K562 (cell line): ENCODE measurements around the gene DDX41. TPM values are rescaled to one million over a fixed set of nuclear protein-coding genes. Genes with fewer than 3 reads are reported as not detected.

Experiments
- C11orf30 ChIP-seq: fragments of 450-650 bp; IDR thresholded peaks from 2 replicates; pipeline ENCODE4 v1.6.1; 2016; ENCODE audit warnings: low read depth, mild to moderate bottlenecking
- CREBBP ChIP-seq: IDR thresholded peaks from one replicate; pipeline ENCODE4 v1.6.1; 2012; ENCODE audit warnings: low read depth, mild to moderate bottlenecking, control low read depth, inconsistent platforms, low read length
- ELF2 ChIP-seq: fragments of 250-450 bp; sonication (Bioruptor Pico); IDR thresholded peaks from 2 replicates; pipeline ENCODE4 v1.5.0; 2021; ENCODE audit warnings: mild to moderate bottlenecking
- GABPA ChIP-seq: fragments of 200-800 bp; sonication (Bioruptor generic); conservative IDR thresholded peaks from 2 replicates; pipeline ENCODE4 v1.6.1; 2016; ENCODE audit warnings: low read depth, missing genetic modification characterization, missing compliant biosample characterization
- MYC ChIP-seq, 2 experiments: fragments of 250-450 bp in 1 of 2; sonication (Bioruptor Pico) in 1 of 2; IDR thresholded peaks; 2 replicates each; pipeline versions ENCODE4 v1.5.1 to v1.6.1; 2012 to 2021; ENCODE audit warnings: low read depth in 2 of 2, borderline replicate concordance in 1 of 2, improper control_type of control experiment in 1 of 2, low read length in 1 of 2, mild to moderate bottlenecking in 1 of 2, moderate library complexity in 1 of 2
- PML ChIP-seq: IDR thresholded peaks from 2 replicates; pipeline ENCODE4 v1.6.1; 2012; ENCODE audit warnings: low read length, inconsistent platforms
- RB1 ChIP-seq: fragments of 450-650 bp; IDR thresholded peaks from 2 replicates; pipeline ENCODE4 v1.6.1; 2017; ENCODE audit warnings: low read depth, mild to moderate bottlenecking
- THRB ChIP-seq: fragments of 450-650 bp; formaldehyde crosslinking; conservative IDR thresholded peaks from 2 replicates; pipeline ENCODE4 v1.4.0; 2022; ENCODE audit warnings: mild to moderate bottlenecking, missing genetic modification characterization
- ZBTB17 ChIP-seq: fragments of 450-650 bp; formaldehyde crosslinking; IDR thresholded peaks from 2 replicates; pipeline ENCODE4 v1.4.0; 2020; ENCODE audit warnings: mild to moderate bottlenecking
- ZBTB26 ChIP-seq: fragments of 450-650 bp; formaldehyde crosslinking; IDR thresholded peaks from 2 replicates; pipeline ENCODE4 v1.4.0; 2022; ENCODE audit warnings: missing genetic modification characterization
- ZBTB40 ChIP-seq, 2 experiments: fragments of 450-650 bp in 1 of 2; sonication (generic) in 1 of 2; formaldehyde crosslinking in 1 of 2; IDR thresholded peaks; 2 replicates each; pipeline versions ENCODE4 v1.7.1 to v1.9.0; 2016 to 2022; ENCODE audit warnings: inconsistent platforms in 1 of 2, mild to moderate bottlenecking in 1 of 2, missing genetic modification reagents in 1 of 2
- ZC3H8 ChIP-seq: fragments of 450-650 bp; IDR thresholded peaks from 2 replicates; pipeline ENCODE4 v1.6.1; 2017
- ZNF639 ChIP-seq, 2 experiments: fragments of 200-800 bp in 1 of 2; sonication (Bioruptor generic) in 1 of 2; sonication (generic) in 1 of 2; formaldehyde crosslinking in 1 of 2; IDR thresholded peaks in 1 of 2; conservative IDR thresholded peaks in 1 of 2; 2 replicates each; pipeline versions ENCODE4 v1.5.0 to v1.6.1; 2016 to 2020; ENCODE audit warnings: missing compliant biosample characterization in 1 of 2, missing genetic modification characterization in 1 of 2, missing genetic modification reagents in 1 of 2
- polyA plus RNA-seq, 8 experiments: library from polyadenylated mRNA; depleted of rRNA in 4 of 8; stranded (reverse) in 5 of 8; unstranded in 3 of 8; fragments of >200 nt; fragmentation: Nextera tagmentation in 2 of 8; fragmentation: Illumina TruSeq in 1 of 8; extraction: Ambion mirVana in 2 of 8; extraction: Trizol in 1 of 8; gene quantifications; 2 replicates each; pipeline versions ENCODE4 v1.2.1 to v1.2.3, GENCODE V29; 2011 to 2014; ENCODE audit warnings: inconsistent platforms in 1 of 8, missing spikeins in 1 of 8
- total RNA-seq, 7 experiments: library from RNA; depleted of rRNA in 6 of 7; stranded (reverse); fragments of >200 nt in 6 of 7; fragmentation: Illumina TruSeq in 2 of 7; extraction: Trizol in 2 of 7; gene quantifications; 2 replicates each; pipeline versions ENCODE4 v1.2.1 to v1.2.3, GENCODE V29; 2011 to 2021; ENCODE audit warnings: low replicate concordance in 1 of 7

The DDX41 gene
- total and polyA plus RNA-seq, 9 of the 15 experiments (the other 6 are each of a cell fraction or from before 2014, with no cell fraction given) = 38.2 to 284 (median 116) TPM

GRCh38 chr5:177554474-177555111 is 37.8 kb upstream of the DDX41 start, which contains the start of gene FAM193B (continued):
- TF ChIP-seq ZBTB40 (IDR thresholded peaks at IDR 0.05) = peak; percentile 57; the same call in 1 of the 2 replicates
- TF ChIP-seq ZBTB40 (CRISPR knock-in tag; IDR thresholded peaks at IDR 0.05) = no peak
- TF ChIP-seq MYC (IDR thresholded peaks at IDR 0.05; ENCODE audit: low read depth, low read length) = peak; percentile 72
- no peak for TF ChIP-seq MYC (CRISPR knock-in tag; IDR thresholded peaks at IDR 0.05; ENCODE audit: borderline replicate concordance, low read depth)
- no peak for TF ChIP-seq ELF2 (CRISPR knock-in tag)
- TF ChIP-seq RB1 = peak; percentile 63; the same call in 1 of the 2 replicates
- TF ChIP-seq CREBBP = no peak
- TF ChIP-seq GABPA = 0 out of 2 replicates have a peak, but pooled peaks have one; percentile 30
- TF ChIP-seq ZC3H8 = no peak
- no peak for TF ChIP-seq C11orf30
- TF ChIP-seq PML = no peak
- no peak for TF ChIP-seq ZBTB26 (CRISPR knock-in tag)
- 0 out of 2 replicates have a peak, but pooled peaks have one; percentile 27 for TF ChIP-seq ZBTB17
- TF ChIP-seq ZNF639 (CRISPR knock-in tag; conservative IDR thresholded peaks at IDR 0.05 in 1 of 2, IDR thresholded peaks at IDR 0.05 in 1 of 2) = peak in 1 of 2 experiments; percentile 97; a peak in 2 of 4 replicates
- TF ChIP-seq THRB (CRISPR knock-in tag) = no peak
